Hepatocyte (in vitro differentiated cells): Measurements from ENCODE around the gene FHIP1B. TPM values are rescaled to one million over a fixed set of nuclear protein-coding genes. Genes with fewer than 3 reads are reported as not detected.

Experiments
- DNase-seq: peaks from one replicate; pipeline ENCODE4 v3.0.0-alpha.2; 2016; ENCODE audit warnings: low spot score
- H2AFZ ChIP-seq: fragments of 200-600 bp; sonication (generic); 2 replicates; pipeline ENCODE4 v1.6.0; 2016; ENCODE audit warnings: antibody characterized with exemption, mild to moderate bottlenecking
- H3K27ac ChIP-seq: fragments of 200-600 bp; sonication (generic); 2 replicates; pipeline ENCODE4 v1.5.1; 2016; ENCODE audit warnings: mild to moderate bottlenecking
- H3K27me3 ChIP-seq: fragments of 200-600 bp; sonication (generic); 2 replicates; pipeline ENCODE4 v1.6.1; 2016
- H3K36me3 ChIP-seq: fragments of 200-600 bp; sonication (generic); replicated peaks from 2 replicates; pipeline ENCODE4 v1.5.1; 2016; ENCODE audit warnings: low read depth; ENCODE audit not compliant: insufficient read depth
- H3K4me1 ChIP-seq: fragments of 200-600 bp; sonication (generic); 2 replicates; pipeline ENCODE4 v1.5.1; 2016; ENCODE audit warnings: mild to moderate bottlenecking, moderate library complexity; ENCODE audit not compliant: insufficient read depth
- H3K4me2 ChIP-seq: fragments of 200-600 bp; sonication (generic); 2 replicates; pipeline ENCODE4 v1.6.0; 2016
- H3K4me3 ChIP-seq: fragments of 200-600 bp; sonication (generic); 2 replicates; pipeline ENCODE4 v1.5.1; 2016; ENCODE audit warnings: mild to moderate bottlenecking
- H3K79me2 ChIP-seq: fragments of 200-600 bp; sonication (generic); 2 replicates; pipeline ENCODE4 v1.6.0; 2017; ENCODE audit warnings: mild to moderate bottlenecking
- H3K9me2 ChIP-seq: fragments of 200-600 bp; sonication (generic); replicated peaks from 2 replicates; pipeline ENCODE4 v1.6.0; 2017; ENCODE audit warnings: mild to moderate bottlenecking; ENCODE audit not compliant: insufficient read depth
- H3K9me3 ChIP-seq: fragments of 200-600 bp; sonication (generic); 2 replicates; pipeline ENCODE4 v1.5.1; 2016; ENCODE audit warnings: low read depth, mild to moderate bottlenecking
- H4K20me1 ChIP-seq: fragments of 200-600 bp; sonication (generic); 2 replicates; pipeline ENCODE4 v1.6.0; 2016; ENCODE audit warnings: mild to moderate bottlenecking; ENCODE audit not compliant: insufficient read depth, poor library complexity, severe bottlenecking
- CTCF ChIP-seq: fragments of 200-600 bp; sonication (generic); IDR thresholded peaks from 2 replicates; pipeline ENCODE4 v1.5.1; 2016; ENCODE audit warnings: antibody characterized with exemption, mild to moderate bottlenecking; ENCODE audit not compliant: poor library complexity
- EZH2 ChIP-seq: fragments of 200-600 bp; sonication (generic); IDR thresholded peaks from 2 replicates; pipeline ENCODE4 v1.6.1; 2016; ENCODE audit warnings: antibody characterized with exemption, mild to moderate bottlenecking, borderline replicate concordance
- EZH2phosphoT487 ChIP-seq: fragments of 200-600 bp; sonication (generic); IDR thresholded peaks from one replicate; pipeline ENCODE4 v1.6.1; 2018; ENCODE audit warnings: antibody characterized with exemption, mild to moderate bottlenecking, low read depth, moderate library complexity; ENCODE audit not compliant: unreplicated experiment, severe bottlenecking
- WGBS: methylation state at CpG from one replicate; pipeline ENCODE4 v1.1.6; 2016; ENCODE audit warnings: low lambda C conversion rate; ENCODE audit errors: missing lambda C conversion rate; 5-methylcytosine and 5-hydroxymethylcytosine counted together
- polyA plus RNA-seq: library from polyadenylated mRNA; unstranded; fragments of >200 nt; fragmentation: Nextera tagmentation; extraction: Ambion mirVana; gene quantifications from 2 replicates; pipeline ENCODE4 v1.2.1, GENCODE V29; 2016
- total RNA-seq: library from RNA; depleted of rRNA; stranded (reverse); fragments of >200 nt; gene quantifications from 2 replicates; pipeline ENCODE4 v1.2.3, GENCODE V29; 2014

FHIP1B gene
- total and polyA plus RNA-seq, 2 experiments from 2014 or later, result 27.7 to 31.5 TPM

DNA sequence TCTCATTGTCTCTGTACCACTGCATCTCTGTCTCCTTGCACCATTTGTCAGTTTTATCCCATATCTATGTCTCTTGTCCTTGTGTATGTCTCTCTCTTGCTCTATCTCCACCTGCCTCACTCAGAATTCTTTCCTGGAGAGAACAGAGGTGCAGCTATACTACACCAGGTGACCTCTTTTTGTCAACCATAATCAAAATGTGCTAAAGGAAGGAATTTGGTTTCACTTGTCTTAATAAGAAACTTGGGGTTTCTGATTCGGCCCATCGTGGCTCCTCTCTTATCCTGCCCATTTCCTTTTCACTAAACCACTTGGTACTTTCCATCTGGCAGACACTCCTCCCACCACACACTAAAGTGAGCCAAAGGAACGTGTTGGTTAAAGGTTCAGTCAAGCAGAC, 31.1 kb downstream of the FHIP1B start:
- Histone ChIP-seq H3K4me2 (no peak overlapping the region), H3K27me3 (no peaks in the 10 kb centered on the region), H3K9me2 (no peaks in the 10 kb centered on the region), H3K79me2 (no peaks in the 10 kb centered on the region), H3K9me3 (no peaks in the 10 kb centered on the region), H3K27ac (no peak overlapping the region), H3K36me3 (no peaks in the 10 kb centered on the region), H2AFZ (no peak overlapping the region), H3K4me3 (no peak overlapping the region), H4K20me1 (no peaks in the 10 kb centered on the region), H3K4me1 (no peaks in the 10 kb centered on the region)
- no peak for TF ChIP-seq EZH2
- no peak for TF ChIP-seq EZH2phosphoT487
- no peak for TF ChIP-seq CTCF
- WGBS, result 91% methylated on average over 3 of the region's 3 CpGs
- DNase-seq, result no peak

DNA sequence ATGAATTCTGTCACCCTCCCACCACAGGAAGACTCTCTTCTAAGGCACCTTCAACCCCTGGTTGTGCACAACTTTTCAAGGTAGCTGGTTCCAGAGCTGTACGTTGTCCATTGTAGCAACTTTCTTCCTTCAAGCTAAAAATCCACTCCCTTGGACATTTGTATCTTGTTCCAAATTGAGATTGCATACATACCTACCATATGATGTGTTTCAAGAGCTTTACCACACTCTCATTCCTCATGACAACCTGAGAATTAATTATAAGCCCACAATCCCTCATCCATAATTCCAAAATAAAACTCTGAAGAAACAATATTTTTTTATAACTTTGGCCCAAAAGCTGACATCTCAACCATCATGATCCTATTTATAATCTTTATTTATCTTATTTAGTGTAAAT, 32.4 kb downstream of the FHIP1B start:
- Histone ChIP-seq H4K20me1 (no peaks in the 10 kb centered on the region), H3K36me3 (no peaks in the 10 kb centered on the region), H3K9me2 (no peaks in the 10 kb centered on the region), H3K4me1 (no peaks in the 10 kb centered on the region), H3K4me3 (no peak overlapping the region), H3K4me2 (no peak overlapping the region), H2AFZ (no peak overlapping the region), H3K9me3 (no peaks in the 10 kb centered on the region), H3K27ac (no peak overlapping the region), H3K27me3 (no peaks in the 10 kb centered on the region), H3K79me2 (no peaks in the 10 kb centered on the region)
- WGBS, result 100% methylated on average over 1 of the region's 1 CpG
- TF ChIP-seq EZH2 (no peak), EZH2phosphoT487 (no peak), CTCF (no peak)
- DNase-seq, result no peak

- Histone ChIP-seq H3K27ac (no peak overlapping the region), H3K9me3 (no peaks in the 10 kb centered on the region), H3K4me3 (no peak overlapping the region), H2AFZ (no peak overlapping the region), H4K20me1 (no peaks in the 10 kb centered on the region), H3K79me2 (no peaks in the 10 kb centered on the region), H3K4me2 (no peak overlapping the region), H3K27me3 (no peaks in the 10 kb centered on the region), H3K4me1 (no peaks in the 10 kb centered on the region), H3K9me2 (no peaks in the 10 kb centered on the region), H3K36me3 (no peaks in the 10 kb centered on the region)
- whole genome bisulfite sequencing, result 83% methylated on average over 2 of the region's 2 CpGs
- DNase-seq, result no peak
- TF ChIP-seq EZH2 (no peak), CTCF (no peak), EZH2phosphoT487 (no peak)
These were observed 33.0 kb downstream of the FHIP1B start for GRCh38 chr11:6201481-6201880.

- H3K27ac ChIP-seq, result no peak overlapping the region
- no peak overlapping the region for H3K4me2 ChIP-seq
- H3K79me2 ChIP-seq, result no peaks in the 10 kb centered on the region
- H3K4me3 ChIP-seq, result no peak overlapping the region
- no peak overlapping the region for H2AFZ ChIP-seq
- no peak for DNase-seq
- TF ChIP-seq CTCF, result no peak
- TF ChIP-seq EZH2, result no peak
- TF ChIP-seq EZH2phosphoT487, result no peak
- no peaks in the 10 kb centered on the region for H3K36me3 ChIP-seq
- no peaks in the 10 kb centered on the region for H3K27me3 ChIP-seq
- 74% methylated on average over 4 of the region's 4 CpGs for WGBS
- no peaks in the 10 kb centered on the region for H4K20me1 ChIP-seq
- H3K9me3 ChIP-seq, result no peaks in the 10 kb centered on the region
- H3K4me1 ChIP-seq, result no peaks in the 10 kb centered on the region
- no peaks in the 10 kb centered on the region for H3K9me2 ChIP-seq
These were observed 33.5 kb downstream of the FHIP1B start for GRCh38 chr11:6200975-6201374.
